ENCODE results near the gene GCN1. TPM values are rescaled to one million over a fixed set of nuclear protein-coding genes. Genes with fewer than 3 reads are reported as not detected.

GCN1 gene
- polyA plus RNA-seq, 3 donors = 5.0 to 22.1 (median 8.3) TPM

DNA sequence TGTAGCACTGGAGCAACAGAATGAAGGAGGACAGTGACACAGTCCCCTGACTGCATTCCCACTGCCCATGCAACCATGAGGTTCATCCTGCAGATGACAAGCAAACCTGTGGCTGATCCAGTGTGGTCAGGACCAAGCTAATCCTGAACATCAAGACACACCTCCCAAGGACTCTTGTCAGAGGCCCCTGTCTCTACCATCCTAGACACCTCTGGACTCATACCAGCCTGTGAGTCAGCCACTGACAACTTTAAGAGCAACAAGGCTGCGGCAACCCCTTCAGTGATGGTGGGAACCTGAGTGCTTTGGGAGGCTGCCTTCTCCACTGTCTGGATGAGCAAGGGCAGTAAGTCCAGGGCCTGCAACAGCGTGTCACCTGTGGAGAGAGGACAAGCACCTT lies 24.6 kb downstream of the GCN1 start:
- H3K4me1 Mint-ChIP-seq = no peaks in the 10 kb centered on the region

DNA sequence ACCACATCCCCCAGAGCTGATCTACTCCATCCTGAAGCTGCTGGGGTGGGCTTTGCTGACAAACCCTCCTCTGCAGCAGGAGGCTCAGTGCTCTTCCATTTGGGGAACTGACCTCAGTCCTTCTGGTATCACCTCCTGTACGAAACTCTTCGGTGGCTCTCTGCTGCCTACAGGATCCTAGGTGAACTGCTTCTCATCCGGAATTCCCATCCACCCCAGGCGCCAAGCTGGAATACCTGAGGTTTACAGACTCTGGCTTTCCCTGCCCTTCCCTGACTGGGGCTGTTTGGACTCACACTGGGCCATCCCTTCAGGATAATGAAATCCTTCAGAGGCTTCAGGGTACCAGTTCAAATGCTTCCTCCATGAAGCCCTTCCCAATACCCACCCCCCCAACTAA lies 26.2 kb downstream of the GCN1 start:
- Mint-ChIP-seq H3K4me1 (no peaks in the 10 kb centered on the region), H3K36me3 (peaks cover 56 to 88% of the 10 kb centered on the region in 2 donors), H3K9me3 (no peaks in the 10 kb centered on the region), H3K4me3 (no peak overlapping the region), H3K27ac (peak overlapping the region in 2 of 7 donors; percentile 26 to 81), H3K27me3 (ENCODE audit: low read depth in 3 of 3) (peaks cover 0 to 1% (median 0%) of the 10 kb centered on the region in 3 donors)
- TF ChIP-seq, protein P1, sequence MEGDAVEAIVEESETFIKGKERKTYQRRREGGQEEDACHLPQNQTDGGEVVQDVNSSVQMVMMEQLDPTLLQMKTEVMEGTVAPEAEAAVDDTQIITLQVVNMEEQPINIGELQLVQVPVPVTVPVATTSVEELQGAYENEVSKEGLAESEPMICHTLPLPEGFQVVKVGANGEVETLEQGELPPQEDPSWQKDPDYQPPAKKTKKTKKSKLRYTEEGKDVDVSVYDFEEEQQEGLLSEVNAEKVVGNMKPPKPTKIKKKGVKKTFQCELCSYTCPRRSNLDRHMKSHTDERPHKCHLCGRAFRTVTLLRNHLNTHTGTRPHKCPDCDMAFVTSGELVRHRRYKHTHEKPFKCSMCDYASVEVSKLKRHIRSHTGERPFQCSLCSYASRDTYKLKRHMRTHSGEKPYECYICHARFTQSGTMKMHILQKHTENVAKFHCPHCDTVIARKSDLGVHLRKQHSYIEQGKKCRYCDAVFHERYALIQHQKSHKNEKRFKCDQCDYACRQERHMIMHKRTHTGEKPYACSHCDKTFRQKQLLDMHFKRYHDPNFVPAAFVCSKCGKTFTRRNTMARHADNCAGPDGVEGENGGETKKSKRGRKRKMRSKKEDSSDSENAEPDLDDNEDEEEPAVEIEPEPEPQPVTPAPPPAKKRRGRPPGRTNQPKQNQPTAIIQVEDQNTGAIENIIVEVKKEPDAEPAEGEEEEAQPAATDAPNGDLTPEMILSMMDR (IDR thresholded peaks at IDR 0.05) = no peak
- Histone ChIP-seq H3K9ac (ENCODE audit: insufficient read depth, low read length, poor library complexity, severe bottlenecking) (no peak overlapping the region), H3K4me1 (ENCODE audit: control insufficient read depth in 1 of 2, insufficient read depth in 2 of 2, low read length in 2 of 2) (no peaks in the 10 kb centered on the region), H3K79me2 (ENCODE audit: insufficient read depth, low read length) (no peaks in the 10 kb centered on the region), H3K4me3 (replicated peaks in 1 of 3; ENCODE audit: low read depth in 2 of 3, low read length in 3 of 3) (no peak overlapping the region), H3K27ac (ENCODE audit: low read depth in 1 of 2, low read length in 2 of 2) (no peak overlapping the region), H3K36me3 (replicated peaks in 1 of 2; ENCODE audit: control insufficient read depth in 1 of 2, insufficient read depth in 2 of 2, low read length in 2 of 2) (peaks cover 77 to 85% of the 10 kb centered on the region in 2 donors), H3K27me3 (ENCODE audit: control insufficient read depth in 2 of 2, insufficient read depth in 2 of 2, low read length in 2 of 2) (no peaks in the 10 kb centered on the region), H3K9me3 (replicated peaks in 1 of 2; ENCODE audit: control insufficient read depth in 1 of 2, insufficient read depth in 1 of 2, low read length in 2 of 2) (no peaks in the 10 kb centered on the region), H4K20me1 (ENCODE audit: insufficient read depth, low read length) (no peaks in the 10 kb centered on the region), H3K4me2 (replicated peaks; ENCODE audit: extremely low read depth, low read length, poor library complexity, severe bottlenecking) (no peak overlapping the region), H2AFZ (ENCODE audit: insufficient read depth, low read depth, low read length, poor library complexity, severe bottlenecking) (no peak overlapping the region)
- WGBS (ENCODE audit: insufficient coverage) = 98% methylated on average over 4 of the region's 4 CpGs
- intact Hi-C loops (cut with micrococcal nuclease) = no loop called here
- no peak for DNase-seq

More for the DNA sequence above, 24.6 kb downstream of the GCN1 start:
- intact Hi-C loops (cut with micrococcal nuclease) = no loop called here
- Histone ChIP-seq H3K79me2 (ENCODE audit: insufficient read depth, low read length) (no peaks in the 10 kb centered on the region), H3K27ac (ENCODE audit: low read depth in 1 of 2, low read length in 2 of 2) (no peak overlapping the region), H3K4me2 (replicated peaks; ENCODE audit: extremely low read depth, low read length, poor library complexity, severe bottlenecking) (no peak overlapping the region), H3K27me3 (ENCODE audit: control insufficient read depth in 2 of 2, insufficient read depth in 2 of 2, low read length in 2 of 2) (no peaks in the 10 kb centered on the region), H3K4me1 (ENCODE audit: control insufficient read depth in 1 of 2, insufficient read depth in 2 of 2, low read length in 2 of 2) (no peaks in the 10 kb centered on the region), H2AFZ (ENCODE audit: insufficient read depth, low read depth, low read length, poor library complexity, severe bottlenecking) (no peak overlapping the region), H3K9ac (ENCODE audit: insufficient read depth, low read length, poor library complexity, severe bottlenecking) (no peak overlapping the region), H3K4me3 (replicated peaks in 1 of 3; ENCODE audit: low read depth in 2 of 3, low read length in 3 of 3) (no peak overlapping the region), H3K36me3 (replicated peaks in 1 of 2; ENCODE audit: control insufficient read depth in 1 of 2, insufficient read depth in 2 of 2, low read length in 2 of 2) (peaks cover 79 to 88% of the 10 kb centered on the region in 2 donors), H4K20me1 (ENCODE audit: insufficient read depth, low read length) (no peaks in the 10 kb centered on the region), H3K9me3 (replicated peaks in 1 of 2; ENCODE audit: control insufficient read depth in 1 of 2, insufficient read depth in 1 of 2, low read length in 2 of 2) (no peaks in the 10 kb centered on the region)
- H3K4me3 Mint-ChIP-seq = no peak overlapping the region
- no peaks in the 10 kb centered on the region for H3K9me3 Mint-ChIP-seq
- TF ChIP-seq, protein P1 (IDR thresholded peaks at IDR 0.05) = no peak
- H3K27me3 Mint-ChIP-seq (ENCODE audit: low read depth in 3 of 3) = no peaks in the 10 kb centered on the region
- no CpG with 5 or more reads among the region's 2 CpGs for WGBS (ENCODE audit: insufficient coverage)
- DNase-seq = no peak
- peaks cover 58 to 91% of the 10 kb centered on the region in 2 donors for H3K36me3 Mint-ChIP-seq
- peak overlapping the region in 2 of 7 donors; percentile 6 to 50 for H3K27ac Mint-ChIP-seq
